GM12873 (cell line): ENCODE measurements around the gene DERL3.

ENCODE experiments used
- TF ChIP-seq, protein P1 (sequence below): IDR thresholded peaks from 2 replicates; pipeline ENCODE4 v1.5.1; 2012; ENCODE audit warnings: low read depth, mild to moderate bottlenecking, moderate library complexity, low read length, control low read depth; ENCODE audit not compliant: insufficient read depth; ENCODE audit errors: missing control alignments

DERL3 gene

DNA sequence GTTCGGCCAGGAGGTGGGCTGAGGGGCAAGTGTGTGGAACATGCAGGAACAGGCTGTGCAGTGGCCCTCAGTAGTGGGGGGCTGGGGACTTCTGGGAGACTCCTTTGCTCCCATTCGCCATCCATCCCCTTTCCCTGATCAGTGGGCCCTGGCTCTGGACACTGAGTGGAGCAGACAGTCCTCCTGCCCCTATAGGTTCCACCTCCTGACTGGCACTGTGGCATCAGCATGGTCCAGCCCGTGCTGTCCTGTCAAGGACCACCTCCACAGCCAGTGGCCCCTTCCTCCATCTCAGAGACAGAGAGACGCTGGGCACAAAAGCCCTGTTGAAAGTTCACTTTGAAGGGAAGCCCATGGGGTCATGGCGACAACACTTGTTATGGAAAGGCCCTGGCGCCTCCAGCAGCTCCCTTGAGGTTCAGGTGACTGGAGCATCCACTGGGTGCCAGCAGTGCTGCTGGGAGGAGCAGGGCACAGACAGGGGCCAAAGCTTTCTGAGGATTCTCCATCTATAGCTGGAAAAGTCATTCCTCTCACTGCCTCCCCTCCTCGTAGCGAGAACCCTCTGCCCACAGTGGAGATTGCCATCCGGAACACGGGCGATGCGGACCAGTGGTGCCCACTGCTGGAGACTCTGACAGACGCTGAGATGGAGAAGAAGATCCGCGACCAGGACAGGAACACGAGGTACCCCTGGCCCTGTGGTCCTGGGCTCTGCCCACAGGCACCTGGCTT, 5.6 kb downstream of the DERL3 start:
- TF ChIP-seq, protein P1, sequence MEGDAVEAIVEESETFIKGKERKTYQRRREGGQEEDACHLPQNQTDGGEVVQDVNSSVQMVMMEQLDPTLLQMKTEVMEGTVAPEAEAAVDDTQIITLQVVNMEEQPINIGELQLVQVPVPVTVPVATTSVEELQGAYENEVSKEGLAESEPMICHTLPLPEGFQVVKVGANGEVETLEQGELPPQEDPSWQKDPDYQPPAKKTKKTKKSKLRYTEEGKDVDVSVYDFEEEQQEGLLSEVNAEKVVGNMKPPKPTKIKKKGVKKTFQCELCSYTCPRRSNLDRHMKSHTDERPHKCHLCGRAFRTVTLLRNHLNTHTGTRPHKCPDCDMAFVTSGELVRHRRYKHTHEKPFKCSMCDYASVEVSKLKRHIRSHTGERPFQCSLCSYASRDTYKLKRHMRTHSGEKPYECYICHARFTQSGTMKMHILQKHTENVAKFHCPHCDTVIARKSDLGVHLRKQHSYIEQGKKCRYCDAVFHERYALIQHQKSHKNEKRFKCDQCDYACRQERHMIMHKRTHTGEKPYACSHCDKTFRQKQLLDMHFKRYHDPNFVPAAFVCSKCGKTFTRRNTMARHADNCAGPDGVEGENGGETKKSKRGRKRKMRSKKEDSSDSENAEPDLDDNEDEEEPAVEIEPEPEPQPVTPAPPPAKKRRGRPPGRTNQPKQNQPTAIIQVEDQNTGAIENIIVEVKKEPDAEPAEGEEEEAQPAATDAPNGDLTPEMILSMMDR, result no peak

DNA sequence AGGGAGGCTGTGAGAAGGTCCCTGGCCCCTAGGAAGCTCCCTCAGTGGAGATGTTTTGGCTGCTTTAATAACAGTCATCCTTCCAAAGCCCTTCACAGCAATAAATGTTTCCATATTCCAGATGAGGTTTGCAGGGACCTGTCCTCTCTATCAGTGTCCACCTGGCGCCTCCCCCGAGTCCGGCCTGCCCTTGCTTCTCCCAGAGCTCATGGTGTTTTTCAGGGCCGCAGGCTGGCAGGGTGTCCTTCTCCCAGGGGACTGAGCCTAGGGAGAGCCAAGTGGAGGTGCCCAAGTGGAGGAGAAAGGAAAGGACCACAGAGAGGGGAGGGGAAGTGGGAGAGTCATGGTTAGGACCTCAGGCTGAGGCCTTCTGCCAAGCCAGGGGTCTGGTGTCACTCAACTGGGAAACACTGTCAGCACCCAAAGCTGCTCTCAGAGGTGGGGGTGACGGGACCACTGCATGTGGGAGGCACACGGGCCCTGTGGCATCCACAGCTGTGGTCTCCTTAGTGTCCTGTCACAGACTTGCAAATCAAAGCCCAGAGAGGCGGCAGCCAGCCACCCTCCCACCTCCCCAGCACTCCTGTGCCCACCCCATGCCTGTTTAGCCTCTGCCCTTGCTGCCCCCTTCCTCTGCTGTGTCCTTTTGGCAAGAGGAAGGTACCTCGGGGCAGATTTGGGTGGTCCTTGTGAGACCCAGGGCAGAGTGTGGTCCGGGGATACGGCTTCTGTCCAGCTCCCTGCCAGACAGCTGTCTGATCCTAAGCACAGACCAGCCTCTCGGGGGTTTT, 6.4 kb downstream of the DERL3 start:
- TF ChIP-seq, protein P1, result no peak

DNA sequence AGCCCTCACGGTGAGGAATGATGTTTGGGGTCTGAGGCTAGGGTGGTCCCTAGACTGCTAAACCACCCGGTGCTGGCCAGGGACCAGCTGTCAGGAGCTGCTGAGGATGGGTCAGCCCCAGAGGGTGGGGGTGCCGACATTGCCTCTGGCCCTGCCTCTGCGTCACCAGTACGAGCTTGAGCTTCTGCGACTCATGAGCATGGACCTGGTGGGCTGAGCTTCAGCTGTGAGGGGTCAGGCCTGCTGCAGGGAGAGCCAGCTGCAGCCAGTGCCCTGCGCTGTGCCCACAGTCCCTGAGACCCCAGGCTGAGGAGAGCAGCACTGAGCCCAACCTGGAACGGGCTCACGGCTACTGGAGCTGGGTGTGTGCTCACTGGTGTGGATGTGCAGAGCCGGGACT, 7.0 kb downstream of the DERL3 start:
- TF ChIP-seq, protein P1, result no peak

DNA sequence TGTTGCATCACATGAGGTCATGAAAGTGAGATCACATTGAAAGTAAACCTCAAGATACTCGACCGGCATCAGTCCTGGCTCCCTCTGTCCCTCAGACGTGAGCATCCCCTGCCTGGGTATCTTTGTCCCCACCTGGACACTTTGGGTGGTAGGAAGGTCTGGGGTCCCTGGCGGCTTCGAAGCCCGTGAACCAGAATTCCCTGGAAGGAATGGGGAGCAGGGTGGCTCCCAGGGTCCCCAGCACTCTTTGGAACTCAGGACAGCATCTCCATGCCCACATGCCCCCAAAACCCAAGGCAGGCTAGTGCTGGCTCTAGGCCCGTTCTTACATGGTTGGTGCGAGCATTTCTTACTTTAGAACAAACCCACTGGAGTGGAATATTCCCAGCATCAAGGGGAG, 7.5 kb downstream of the DERL3 start:
- TF ChIP-seq, protein P1, result no peak

DNA sequence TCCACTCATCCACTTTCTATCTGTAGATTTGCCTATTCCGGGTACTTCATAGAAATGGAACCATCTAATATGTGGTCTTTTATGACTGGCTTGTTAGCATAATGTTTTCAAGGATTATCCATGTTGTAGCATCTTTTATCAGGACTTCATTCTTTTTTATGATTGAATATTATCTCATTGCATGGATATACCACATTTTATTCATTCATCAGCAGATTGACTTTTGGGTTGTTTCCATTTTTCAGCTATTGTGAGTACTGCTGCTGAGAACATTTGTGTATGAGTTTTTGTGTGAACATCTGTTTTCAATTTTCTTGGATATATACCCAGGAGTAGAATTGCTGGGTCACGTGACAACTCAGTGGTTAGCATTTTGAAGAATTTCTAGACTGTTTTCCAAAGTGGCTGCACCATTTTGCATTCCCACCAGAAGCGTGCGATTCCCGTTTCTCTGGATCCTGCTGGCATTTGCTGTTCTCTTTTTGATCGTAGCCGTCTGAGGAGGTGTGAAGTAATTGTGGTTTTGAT, 8.9 kb downstream of the DERL3 start:
- TF ChIP-seq, protein P1, result no peak

DNA sequence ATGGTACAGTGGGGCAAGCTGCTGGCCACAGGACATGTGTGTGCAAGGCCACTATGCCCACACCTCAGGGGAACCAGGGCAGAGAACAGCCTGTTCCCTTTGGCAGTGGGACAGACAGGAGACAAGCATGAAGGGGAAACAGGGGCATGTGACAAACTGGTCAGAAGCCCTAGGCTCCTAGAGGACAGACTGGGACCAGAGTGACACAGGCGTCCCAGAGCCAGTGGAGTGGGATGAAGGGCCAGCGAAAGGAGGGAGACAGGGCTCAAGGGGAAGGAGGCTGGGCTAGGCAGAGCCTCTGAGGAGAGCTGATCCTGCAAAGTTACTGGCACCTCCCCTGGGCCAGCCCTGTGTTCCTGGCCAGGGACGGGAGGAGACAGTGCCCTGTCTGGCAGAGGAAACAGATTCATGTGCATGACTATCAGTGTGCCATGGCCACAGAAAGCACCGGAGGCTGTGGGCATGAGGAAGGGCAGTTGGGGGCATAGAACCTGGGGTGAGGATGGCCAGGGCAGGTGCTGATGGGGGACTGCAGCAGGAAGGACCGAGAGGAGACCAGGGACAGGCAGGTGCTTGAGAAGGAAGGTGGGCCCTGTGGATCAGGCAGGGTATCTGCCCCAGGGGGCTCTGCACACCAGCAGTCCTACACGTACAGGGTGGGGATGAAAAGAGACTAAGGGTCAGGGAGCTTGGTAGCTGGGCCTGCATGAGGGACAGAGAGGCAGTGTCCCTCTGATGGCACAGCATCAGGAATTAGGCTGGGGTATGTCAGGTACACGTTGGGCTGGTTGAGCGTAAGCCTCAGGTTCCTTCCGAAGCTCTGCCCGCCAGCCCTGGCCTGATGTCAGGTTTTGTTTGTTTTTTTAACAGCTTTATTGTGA, 9.8 kb downstream of the DERL3 start:
- TF ChIP-seq, protein P1, result no peak
